NCI-H526 treated with DMSO at 0.1 percent for 48 hours (cell line): ENCODE measurements around the gene ATP5F1C.
"Not testable (repeated sequence)": the region's sequence is repeated elsewhere in the genome, so short reads cannot be mapped to it uniquely, and the experiment has no call there.

ENCODE experiments used
- DNase-seq: peaks from one replicate; lab custom pipeline; 2025; lab: John Stamatoyannopoulos, UW

The ATP5F1C gene

DNA sequence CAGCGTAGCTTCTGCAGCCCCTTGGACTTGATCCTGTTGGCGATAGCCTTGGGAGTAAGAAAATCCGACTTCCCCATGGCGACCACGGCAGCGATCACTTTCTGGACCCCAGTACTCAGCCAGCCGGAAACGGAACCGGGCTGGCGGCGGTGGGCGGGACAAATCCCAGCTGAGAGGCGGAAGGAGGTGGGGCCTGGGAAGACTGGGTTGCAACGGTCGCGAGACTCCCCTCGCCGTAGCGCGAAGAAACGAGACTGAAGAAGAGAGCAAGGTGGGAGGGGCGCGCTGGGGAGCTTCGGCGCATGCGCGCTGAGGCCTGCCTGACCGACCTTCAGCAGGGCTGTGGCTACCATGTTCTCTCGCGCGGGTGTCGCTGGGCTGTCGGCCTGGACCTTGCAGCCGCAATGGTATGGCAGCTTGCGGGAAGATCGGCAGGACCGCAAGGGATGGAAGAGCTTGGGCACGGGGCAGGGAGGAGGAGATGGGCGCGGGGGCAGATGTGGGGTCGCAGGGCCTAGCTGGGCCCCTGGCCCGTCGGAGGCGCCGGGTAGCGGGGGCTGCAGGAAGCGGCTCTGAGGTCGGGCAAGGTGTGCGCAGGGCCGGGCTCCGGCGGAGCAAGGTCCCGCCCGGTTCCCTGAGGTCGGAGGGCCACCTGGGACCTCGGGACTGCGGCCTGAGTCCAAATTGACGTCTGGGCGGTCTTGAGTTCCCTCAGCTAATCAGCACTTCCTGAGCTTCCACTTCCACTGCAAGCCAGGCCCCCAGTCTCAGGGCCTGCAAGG lies at the start of gene ATP5F1C, which contains the start of gene KIN:
TSS of gene ATP5F1C (plus strand) at position 321 of the 782 bp plus-strand sequence. CDS start at position 352, 31 bp downstream.
TSS of gene KIN (minus strand) at position 137 of the 782 bp plus-strand sequence. CDS start at position 77, 60 bp downstream.
- DNase-seq, result peak; percentile 67

DNA sequence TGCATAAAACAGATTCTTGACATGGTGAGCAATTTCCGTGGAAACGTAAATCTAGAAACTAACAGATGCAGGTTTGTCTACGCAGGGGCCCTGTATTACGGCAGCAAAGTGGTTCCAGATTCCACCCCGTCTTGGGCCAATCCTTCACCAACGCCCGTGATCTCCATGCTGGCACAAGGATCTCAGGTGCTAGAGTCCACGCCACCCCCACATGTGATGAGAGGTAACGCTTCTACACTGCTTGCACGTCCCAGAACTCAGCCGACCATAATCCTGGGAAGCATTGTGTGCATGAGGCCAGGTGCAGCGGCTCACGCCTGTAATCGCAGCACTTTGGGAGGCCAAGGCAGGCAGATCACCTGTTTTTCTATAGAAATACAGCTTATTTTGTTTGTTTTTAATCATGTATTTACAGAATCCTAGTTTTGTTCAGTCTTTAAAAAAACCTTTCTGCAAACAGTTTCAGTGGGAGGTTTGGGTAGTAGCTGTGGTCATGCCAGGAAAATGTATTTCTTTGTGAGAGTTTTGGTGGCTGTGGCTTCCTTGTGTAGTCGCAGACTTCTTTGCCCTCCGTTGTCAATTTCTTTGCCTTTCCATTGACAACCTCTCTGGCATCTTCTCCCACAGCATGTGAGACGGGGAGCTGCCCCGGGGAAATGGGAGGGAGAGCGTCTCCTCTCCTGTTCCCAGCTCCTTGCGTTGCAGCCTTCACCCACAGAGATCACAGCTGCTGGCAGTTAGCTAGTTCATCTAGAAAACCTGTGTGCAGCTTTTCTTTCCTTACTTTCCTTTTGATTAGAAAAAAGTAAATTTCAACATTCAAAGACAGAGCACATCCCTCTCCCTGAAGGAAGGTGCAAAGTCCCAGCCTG lies 49.2 kb upstream of the ATP5F1C start:
- DNase-seq, result no peak

DNA sequence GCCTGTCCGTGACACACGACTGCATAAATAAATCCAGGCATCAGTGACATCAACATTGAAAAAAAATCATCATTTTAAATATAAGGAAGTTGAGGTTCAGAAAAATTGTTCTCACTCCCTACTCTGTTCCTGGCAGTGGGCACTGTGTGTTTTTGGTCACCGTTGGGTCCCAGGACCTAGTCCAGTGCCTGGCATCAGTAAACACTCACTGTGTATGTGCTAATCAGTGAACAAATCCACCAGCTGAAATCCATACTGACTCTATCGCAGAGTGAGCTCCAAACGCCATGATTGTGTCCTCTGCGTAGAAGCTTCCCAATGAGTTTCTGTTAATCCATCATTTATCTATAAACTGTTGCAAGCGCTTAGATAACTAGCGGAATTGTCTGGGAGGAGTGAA lies 43.7 kb upstream of the ATP5F1C start:
- no peak for DNase-seq

DNA sequence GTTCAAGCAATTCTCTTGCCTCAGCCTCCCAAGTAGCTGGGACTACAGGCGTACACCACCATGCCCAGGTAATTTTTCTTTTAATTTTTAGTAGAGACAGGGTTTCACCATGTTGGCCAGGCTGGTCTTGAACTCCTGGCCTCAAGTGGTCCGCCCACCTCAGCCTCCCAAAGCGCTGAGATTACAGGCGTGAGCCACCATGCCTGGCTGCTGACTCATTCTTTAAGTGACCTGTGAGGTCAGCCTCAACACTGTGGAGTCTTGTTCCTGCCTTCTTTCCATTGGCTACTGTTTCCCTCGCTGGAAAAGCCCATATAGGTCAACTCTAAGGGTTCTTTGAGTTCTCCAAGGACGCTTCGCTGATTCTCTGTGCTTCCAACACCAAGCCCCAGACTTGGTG lies 39.3 kb upstream of the ATP5F1C start:
- DNase-seq, result not testable (repeated sequence)

DNA sequence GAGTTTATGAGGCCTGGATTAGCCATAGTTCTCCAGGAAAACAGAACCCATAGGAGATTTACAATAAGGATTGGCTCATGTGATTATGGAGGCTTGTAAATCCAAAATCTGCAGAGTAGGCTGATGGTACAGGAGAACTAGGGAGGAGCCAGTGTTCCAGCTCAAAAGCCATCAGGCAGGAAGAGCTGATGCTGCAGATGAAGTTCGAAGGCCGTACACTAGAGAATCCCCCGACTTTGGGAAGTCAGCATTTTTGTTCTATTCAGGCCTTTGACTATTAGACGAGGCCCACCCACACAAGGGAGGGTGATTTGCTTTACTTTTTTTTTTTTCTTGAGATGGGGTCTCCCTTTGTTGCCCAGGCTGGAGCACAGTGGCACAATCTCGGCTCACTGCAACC lies 37.8 kb upstream of the ATP5F1C start:
- DNase-seq, result no peak

DNA sequence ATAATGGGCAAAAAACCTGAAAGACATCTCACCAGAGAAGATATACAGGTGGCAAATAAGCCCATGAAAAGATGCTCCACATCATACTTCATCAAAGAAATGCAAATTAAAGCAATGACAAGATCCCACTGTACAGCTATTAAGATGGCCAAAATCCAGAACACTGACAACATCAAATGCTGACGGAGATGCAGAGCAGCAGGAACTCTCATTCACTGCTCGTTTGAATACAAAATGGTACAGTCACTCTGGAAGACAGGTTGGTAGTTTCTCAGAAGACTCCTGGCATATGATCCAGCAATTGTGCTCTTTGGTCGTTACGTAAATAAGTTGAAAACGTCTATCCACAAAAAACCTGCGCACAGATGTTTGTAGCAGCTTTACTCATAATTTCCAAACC lies 35.7 kb upstream of the ATP5F1C start:
- DNase-seq, result no peak

DNA sequence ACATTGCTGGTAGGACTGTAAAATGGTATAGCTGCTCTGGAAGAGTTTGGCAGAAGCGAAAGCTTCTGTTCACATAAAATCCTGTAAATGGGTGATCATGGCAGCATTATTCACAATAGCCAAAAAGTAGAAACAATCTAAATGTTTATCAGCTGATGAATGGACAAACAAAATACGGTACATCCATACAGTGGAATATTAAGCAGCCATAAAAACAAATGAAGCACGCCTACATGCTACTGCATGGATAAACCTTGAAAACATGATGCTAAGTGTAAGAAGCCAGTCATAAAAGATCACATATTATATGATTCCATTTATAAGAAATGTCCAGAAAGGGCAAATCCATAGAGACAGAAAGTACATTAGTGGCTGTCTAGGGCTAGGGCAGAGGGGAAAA lies 32.9 kb upstream of the ATP5F1C start:
- DNase-seq, result no peak

DNA sequence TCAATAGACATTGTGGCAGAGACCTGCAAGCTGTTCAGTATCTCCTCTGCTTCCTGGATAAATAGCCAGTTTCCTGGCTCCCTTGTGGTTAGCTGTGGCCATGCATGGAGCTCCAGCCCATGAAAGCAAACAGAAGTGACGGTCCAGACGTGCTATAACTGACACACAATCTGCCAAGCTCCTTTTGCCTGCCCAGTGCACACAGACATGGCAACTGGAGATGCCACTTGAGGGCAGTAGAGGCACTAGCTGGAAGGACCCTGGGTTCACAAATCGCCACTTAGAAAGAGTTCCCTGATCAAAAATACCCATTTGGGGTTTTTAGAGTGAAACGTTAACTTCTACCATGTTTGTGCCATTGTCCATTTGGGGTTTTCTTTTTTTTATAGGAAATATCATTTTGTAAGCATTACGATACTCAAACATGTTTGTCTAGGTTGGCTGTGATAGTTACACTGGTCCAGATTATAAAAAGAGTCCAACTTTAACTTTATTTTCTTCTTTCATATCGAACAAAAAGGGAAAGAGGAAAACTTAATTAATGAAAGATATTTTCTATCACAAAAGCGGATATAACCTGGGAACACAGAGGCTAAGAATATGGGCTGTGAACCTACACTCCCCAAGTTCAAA lies 31.5 kb upstream of the ATP5F1C start:
- peak; percentile 1 for DNase-seq

DNA sequence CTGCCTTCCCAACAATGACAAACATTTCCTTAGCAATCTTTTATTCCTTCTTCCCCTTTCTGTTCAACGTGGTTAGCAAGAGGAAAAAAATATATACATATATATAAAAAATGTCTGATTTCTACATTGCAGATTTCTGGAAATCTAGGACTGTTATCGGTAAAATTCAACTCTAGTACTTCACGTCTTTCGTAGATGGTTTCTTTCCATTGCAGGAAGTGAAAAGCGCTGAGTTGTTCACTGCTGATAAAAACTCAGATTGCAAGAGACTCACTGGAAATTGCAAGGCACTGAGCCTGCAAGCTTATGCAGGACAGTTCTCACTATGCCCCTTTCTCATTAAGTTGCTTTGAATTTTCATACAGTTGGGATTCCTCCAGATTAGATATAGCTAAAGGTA lies 24.0 kb upstream of the ATP5F1C start:
- DNase-seq, result no peak

DNA sequence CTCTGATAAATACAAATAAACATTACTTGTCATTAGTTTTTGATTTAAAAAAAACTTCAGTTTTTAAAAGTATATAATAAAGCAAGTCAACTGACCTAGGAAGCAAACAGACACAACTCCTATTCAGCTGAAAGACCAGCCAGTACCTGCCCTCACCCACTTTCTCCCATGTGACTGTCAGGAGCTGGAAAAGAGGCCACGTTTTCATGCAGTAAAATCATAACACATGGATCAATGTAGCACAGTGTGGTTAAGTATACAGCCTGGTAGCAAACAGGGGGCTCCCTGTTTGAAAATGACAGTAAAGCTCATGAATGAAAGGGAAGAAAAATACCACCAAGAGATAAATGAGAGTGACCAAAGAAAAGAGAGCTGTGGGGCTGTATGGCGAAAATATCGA lies 21.7 kb upstream of the ATP5F1C start:
- DNase-seq, result no peak

DNA sequence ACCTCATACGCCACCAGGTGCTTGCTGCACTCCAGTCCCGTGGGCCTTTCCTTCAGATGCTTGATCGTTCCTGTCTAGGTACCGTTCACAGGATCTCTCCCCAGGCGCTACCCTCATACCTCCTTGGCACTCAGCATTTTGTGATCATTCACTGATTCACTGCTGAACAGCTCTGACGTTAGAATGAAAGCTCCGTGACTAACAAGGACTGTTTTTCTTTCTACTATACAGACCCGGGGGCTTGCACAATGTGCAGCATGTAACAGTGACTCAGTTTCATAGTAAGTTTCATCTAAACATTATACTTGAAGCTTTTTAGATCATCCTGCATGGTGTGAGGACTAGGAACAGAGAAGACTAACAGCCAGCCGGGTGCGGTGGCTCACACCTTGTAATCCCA lies 20.8 kb upstream of the ATP5F1C start:
- no peak for DNase-seq

DNA sequence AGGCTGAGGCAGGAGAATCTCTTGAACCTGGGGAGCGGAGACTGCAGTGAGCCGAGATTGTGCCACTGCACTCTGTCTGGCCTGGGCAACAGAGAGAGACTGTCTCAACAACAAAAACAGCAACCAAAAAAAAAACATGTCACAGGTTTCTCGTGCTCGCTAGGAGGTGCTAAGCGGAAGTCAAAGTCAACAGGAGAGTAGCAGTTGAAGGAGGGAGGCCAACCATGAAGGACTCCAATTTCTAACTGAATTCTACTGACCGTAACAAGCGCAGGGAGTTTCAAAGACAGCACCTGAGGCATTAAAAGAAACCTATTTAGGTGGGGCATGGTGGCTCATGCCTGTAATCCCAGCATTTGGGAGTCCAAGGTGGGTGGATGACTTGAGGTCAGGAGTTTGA lies 19.6 kb upstream of the ATP5F1C start:
- DNase-seq, result no peak

DNA sequence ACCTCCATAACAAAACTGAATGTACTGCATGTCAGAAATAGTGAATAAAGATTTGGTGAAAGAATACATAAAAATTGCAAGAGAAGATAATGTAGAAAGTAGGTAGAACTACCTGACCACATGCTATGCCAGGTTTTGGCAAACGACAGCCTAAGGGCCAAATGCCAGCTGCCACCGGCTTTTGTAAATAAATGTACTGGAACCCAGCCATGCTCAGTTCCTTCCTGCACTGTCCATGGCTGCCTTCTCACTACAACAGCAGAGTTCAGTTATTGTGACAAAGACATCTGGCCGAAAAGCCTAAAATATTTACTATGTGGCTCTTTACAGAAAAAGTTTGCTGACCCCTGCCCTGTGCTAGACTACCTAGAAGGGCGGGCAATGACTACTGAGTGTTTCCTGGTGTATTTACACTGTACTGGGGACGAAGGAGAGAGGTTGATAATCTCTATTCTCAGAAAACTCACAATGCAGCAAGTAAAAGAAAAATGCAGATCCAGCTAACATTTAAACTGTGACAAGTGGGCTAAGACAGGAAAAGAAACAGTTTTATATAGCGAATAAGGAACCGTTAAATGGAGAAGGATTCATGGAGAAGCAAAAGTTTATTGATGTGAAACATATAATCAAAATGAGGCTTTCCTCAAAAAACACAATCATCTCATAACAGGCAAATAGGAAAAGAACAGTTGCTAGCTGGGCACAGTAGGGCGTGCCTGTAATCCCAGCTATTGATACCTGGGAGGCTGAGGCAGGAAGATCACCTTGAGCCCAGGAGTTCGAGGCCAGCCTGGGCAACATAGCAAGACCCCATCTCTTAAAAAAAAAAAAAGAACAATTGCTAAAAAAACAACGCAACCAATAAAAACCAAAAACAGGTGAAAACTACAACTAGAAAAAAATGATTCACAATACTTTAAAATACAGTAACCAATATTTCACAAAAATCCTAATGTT lies 13.9 kb upstream of the ATP5F1C start:
- no peak for DNase-seq

DNA sequence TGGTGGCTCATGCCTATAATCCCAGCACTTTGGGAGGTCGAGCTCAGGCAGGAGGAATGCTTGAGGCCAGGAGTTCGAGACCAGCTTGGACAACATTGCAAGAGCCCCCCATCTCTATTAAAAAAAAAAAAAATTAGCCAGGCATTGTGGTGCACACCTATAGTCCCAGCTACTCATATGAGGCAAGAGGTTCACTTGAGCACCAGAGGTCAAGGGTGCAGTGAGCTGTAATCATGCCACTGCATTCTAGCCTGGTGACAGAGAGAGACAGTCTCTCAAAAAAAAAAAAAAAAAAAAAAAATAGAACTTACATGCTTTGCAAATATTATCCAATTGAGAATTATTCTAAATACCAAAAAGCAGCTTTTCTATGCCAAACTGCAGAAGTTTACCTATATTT lies 11.2 kb upstream of the ATP5F1C start:
- no peak for DNase-seq

DNA sequence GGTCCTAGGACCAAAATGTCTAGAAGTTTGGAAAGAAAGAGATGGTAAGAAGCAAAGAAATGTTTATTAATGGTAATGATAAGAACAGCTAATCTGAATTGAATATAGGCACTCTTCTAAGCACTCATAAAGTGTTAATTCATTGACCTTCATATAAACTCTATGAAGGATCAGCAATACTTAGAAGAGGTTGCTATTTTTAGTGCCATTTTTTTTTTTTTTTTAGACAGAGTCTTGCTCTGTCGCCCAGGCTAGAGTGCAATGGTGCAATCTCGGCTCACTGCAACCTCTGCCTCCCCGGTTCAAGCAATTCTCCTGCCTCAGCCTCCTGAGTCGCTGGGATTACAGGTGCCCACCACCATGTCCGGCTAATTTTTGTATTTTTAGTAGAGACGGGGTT lies 5.8 kb upstream of the ATP5F1C start:
- DNase-seq, result not testable (repeated sequence)

DNA sequence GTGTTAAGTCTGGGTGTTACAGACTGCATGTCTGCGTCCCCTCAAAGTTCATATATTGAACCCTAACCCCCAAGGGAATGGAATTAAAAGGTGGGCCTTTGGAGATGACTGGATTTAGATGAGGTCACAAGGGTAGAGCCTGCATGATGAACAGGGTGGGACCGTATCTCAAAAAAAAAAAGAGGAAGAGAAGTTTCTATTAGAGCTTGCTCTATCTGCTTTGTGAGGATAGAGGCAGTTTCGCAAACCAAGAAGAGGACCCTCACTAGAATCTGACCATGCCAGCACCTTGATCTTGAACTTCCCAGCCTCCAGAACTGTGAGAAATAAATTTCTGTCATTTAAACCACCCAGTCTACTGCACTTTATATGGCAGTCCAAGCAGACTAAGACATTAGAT lies 1.5 kb upstream of the ATP5F1C start:
- DNase-seq, result no peak

DNA sequence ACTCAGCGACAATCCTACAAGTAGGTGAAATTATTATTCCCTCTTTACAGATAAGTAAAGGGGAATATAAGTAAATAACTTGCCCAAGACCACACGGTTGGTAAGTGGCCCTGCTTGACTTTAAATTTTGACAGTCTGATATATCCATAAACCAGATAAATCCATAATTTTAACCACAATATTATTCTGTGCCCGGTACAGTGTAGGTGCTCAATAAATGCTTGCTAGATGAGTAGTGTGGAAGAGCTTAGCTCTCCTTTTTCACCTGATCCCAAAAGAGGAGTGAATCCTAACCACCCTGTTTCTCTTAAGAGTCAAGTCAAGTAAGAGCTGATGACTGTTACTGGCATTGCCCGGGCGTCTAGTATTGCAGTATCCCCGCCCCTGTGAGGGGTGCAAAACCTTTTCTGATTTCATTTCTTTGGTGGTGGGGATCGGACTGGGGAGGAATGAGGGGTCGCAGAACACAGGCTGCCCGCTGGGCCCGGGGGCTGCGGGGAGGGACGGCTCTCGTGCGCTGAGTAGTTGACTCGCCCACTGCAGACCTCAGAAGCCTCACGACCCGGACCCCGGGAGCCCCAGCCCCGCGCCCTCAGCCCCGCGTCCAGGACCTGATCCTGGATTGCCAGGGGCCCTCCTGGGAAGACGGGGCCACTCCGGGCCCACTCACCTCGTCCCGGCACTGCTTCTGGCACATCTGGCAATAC lies 674 bp upstream of the ATP5F1C start:
- DNase-seq, result no peak

DNA sequence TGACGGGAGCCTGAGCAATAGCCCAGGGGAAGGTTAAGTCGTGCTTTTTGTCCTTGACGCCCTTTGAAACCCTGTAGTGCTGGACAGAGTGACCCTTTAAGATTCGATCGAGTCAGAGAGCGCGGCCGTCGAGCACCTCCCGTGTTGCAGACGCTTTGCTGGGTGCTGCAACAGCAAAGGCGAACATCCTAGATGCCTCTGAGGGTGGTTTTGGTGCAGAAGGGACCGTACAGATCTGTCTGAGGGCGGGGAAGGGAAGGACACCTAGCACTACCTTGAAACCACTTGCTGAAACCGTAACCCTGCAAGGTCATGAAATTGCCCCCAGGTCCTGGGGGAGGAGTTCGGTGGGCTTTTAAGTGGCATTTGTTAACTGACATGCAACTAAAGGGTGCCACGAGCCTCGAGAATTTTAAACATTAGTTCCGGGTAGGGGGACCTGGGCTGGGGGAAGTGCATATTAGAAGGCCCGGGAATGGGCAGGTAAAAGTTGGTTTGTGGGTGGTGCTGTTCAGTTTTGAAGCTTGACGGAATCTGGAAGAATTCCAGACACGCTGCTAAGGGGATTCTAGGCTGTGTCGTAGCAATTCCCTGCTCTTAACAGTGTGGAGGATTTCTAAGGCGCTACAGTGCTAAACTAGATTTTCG lies 786 bp downstream of the ATP5F1C start:
- DNase-seq, result no peak

DNA sequence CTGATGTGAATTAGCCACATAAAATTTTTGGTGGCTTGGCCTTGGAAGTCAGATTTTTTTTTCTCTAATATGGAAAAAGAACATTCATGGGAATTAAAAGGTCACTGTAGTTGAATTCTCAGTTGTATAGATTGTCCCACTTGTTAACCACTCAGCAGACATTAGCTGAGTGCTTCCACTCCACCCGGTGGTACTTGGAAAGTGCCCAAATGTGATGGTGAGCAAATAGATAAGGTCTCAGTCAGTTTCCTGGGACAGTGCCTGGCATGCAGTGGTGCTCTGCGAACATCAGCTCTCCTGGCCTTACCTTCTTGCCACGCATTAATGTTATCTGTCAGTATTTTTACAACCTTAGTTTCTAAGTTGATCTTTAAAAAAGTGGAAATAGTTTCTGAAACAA lies 1.4 kb downstream of the ATP5F1C start:
- no peak for DNase-seq

DNA sequence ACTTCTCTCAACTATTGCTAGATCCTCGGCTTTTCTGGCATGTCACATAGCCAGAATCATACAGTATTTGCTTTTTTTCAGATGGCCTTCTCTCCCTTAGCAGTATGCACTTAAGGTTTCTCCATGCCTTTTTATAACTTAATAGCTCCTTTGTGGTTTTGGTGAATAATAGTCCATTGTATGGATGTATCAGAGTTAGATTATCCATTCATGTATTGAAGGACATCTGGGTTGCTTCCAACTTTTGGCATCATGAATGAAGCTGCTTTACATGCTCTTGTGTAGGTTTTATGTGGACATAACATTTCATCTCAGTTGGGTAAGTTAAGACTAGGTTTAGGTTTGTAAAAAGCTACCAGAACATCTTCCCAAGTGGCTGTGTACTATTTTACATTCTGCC lies 4.6 kb downstream of the ATP5F1C start:
- no peak for DNase-seq
